Activated naive CD4-positive, alpha-beta T cell treated with anti-CD3 and anti-CD28 coated beads, Interleukin-2, amount 50 U/mL, for 72 hours (primary cell): Measurements from ENCODE around the gene SLC36A4. TPM values are rescaled to one million over a fixed set of nuclear protein-coding genes. Genes with fewer than 3 reads are reported as not detected.
"Not testable (repeated sequence)": the region's sequence is repeated elsewhere in the genome, so short reads cannot be mapped to it uniquely, and the experiment has no call there.

Experiments used
- ATAC-seq, 2 donors: fragments of 150-1000 bp; cut with Tn5 transposase; 2 replicates each; pipeline ENCODE4 v1.10.0; 2021; ENCODE audit warnings: mild to moderate bottlenecking in 2 of 2, moderate library complexity in 2 of 2
- DNase-seq, 2 donors: peaks; one replicate each; pipeline ENCODE4 v3.0.0; 2021 to 2022; ENCODE audit warnings: low spot score in 2 of 2
- H3K27ac Mint-ChIP-seq, 2 donors: one replicate each; pipeline ENCODE4 v1.8.0; 2022; ENCODE audit warnings: mild to moderate bottlenecking in 2 of 2, mixed read lengths in 2 of 2
- H3K36me3 Mint-ChIP-seq, 2 donors: one replicate each; pipeline ENCODE4 v1.8.0; 2022; ENCODE audit warnings: mixed read lengths in 2 of 2
- H3K9me3 Mint-ChIP-seq, 2 donors: one replicate each; pipeline ENCODE4 v1.8.0; 2022; ENCODE audit warnings: mixed read lengths in 2 of 2
- total RNA-seq, 2 donors: library from RNA; stranded (reverse); gene quantifications; one replicate each; pipeline ENCODE4 v1.2.3, GENCODE V29; 2022

SLC36A4 gene
- total RNA-seq, 2 donors from 2014 or later: 14.9 to 20.7 TPM

DNA sequence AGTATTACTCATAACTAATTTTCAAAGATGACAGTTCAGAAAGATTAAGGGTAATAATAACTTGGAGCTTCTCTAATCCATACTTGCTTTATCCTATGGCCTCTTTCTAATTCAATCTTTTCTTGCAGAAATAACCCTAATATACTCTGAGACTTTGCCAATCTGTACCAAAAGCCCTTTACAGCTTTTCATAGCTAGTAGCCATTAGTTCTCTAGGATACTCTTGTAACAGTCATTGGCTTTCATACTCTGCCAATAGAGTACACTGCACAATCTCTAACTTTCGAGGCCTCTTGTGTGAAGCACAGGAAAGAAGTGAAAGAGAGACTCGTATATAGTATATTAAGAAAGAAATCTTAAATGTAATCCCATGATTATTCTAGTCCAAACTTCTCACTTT lies 38.1 kb downstream of the SLC36A4 start:
- DNase-seq (no peak), ATAC-seq (no peak)
- no peak overlapping the region for H3K27ac Mint-ChIP-seq
- peaks cover 19 to 28% of the 10 kb centered on the region in 2 donors for H3K36me3 Mint-ChIP-seq
- peaks cover 0 to 5% of the 10 kb centered on the region in 2 donors for H3K9me3 Mint-ChIP-seq

DNA sequence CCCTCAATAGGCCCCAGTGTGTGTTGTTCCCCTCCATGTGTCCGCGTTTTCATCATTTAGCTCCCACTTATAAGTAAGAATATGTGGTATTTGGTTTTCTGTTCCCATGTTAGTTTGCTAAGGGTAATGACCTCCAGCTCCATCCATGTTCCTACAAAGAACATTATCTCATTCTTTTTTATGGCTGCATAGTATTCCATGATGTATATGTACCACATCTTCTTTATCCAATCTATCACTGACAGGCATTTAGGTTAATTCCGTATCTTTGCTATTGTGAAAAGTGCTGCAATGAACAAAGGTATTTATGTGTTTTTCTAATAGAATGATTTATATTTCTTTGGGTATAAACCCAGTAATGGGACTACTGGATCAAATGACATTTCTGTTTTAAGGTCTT lies 42.1 kb downstream of the SLC36A4 start:
- Mint-ChIP-seq H3K9me3 (peaks cover 0 to 5% of the 10 kb centered on the region in 2 donors), H3K36me3 (peaks cover 7 to 18% of the 10 kb centered on the region in 2 donors), H3K27ac (no peak overlapping the region)
- DNase-seq (no peak), ATAC-seq (no peak)

DNA sequence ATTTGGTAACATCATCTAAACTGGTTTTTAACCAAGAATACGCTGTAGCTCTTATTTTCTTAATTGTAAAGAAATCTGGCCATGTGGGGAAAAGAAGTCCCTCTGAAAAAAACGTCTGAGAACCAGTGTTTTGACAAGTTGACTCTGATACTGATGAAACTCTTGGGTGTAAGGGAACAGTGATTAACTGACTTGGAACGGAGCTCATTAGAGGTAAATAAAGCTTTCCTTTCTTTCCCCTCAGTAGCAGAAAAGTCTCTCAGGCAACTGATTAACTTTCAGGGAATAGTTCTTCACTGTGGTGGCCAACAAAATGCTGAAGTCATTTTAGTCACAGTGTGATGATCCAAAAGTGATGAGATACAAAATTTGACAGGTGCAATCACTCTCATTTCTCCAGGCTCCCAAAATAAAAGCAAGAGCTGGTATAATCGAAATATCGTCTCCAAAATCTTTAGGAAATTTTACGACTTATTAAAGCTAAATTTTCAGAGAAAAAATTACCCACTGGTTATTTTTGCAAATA lies 52.3 kb downstream of the SLC36A4 start:
- Mint-ChIP-seq H3K9me3 (peaks cover 0 to 4% of the 10 kb centered on the region in 2 donors), H3K36me3 (peaks cover 0 to 6% of the 10 kb centered on the region in 2 donors), H3K27ac (no peak overlapping the region)
- ATAC-seq: no peak
- DNase-seq: no peak

DNA sequence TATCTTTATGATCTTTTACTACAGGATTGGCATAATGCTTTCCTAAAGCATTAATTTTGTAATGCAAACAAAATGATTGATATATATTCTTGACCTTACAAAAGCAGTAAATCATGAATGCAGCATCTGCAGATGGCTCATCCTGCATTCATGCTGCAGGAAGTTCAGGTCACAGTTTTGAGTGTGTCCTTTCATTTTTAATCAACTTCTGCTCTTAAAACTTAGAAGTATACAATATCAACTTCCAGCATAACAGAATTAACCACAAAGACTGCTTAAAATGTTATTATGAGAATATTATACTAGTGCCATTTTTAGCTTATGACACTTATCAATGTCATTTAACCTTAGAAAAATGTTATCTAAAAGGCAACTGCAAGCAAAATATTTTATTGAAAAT lies 54.0 kb downstream of the SLC36A4 start:
- ATAC-seq (peak in 1 of 2 donors; percentile 53), DNase-seq (no peak)
- H3K36me3 Mint-ChIP-seq: peaks cover 0 to 6% of the 10 kb centered on the region in 2 donors
- no peak overlapping the region for H3K27ac Mint-ChIP-seq
- H3K9me3 Mint-ChIP-seq: peaks cover 0 to 4% of the 10 kb centered on the region in 2 donors

DNA sequence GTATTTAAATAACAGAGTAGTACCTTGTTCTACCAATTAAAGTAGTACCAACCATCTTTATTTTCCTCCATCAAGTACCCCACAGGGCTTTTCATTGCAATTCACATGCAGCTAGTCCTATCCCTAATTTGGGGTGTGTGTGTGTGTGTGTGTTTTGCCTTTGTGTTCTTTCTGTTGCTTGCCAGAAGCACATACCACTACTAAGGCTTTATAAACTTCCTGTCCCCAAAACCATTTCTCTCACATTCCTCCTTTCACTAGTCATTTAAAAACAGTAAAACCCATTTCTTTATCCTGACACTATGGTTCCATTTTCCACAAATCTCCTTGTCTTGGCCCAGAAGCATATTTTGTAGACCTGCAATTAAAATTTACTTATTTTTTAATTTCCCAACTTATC lies 54.6 kb downstream of the SLC36A4 start:
- peaks cover 0 to 4% of the 10 kb centered on the region in 2 donors for H3K9me3 Mint-ChIP-seq
- peaks cover 0 to 6% of the 10 kb centered on the region in 2 donors for H3K36me3 Mint-ChIP-seq
- no peak for DNase-seq
- ATAC-seq: no peak
- H3K27ac Mint-ChIP-seq: no peak overlapping the region

DNA sequence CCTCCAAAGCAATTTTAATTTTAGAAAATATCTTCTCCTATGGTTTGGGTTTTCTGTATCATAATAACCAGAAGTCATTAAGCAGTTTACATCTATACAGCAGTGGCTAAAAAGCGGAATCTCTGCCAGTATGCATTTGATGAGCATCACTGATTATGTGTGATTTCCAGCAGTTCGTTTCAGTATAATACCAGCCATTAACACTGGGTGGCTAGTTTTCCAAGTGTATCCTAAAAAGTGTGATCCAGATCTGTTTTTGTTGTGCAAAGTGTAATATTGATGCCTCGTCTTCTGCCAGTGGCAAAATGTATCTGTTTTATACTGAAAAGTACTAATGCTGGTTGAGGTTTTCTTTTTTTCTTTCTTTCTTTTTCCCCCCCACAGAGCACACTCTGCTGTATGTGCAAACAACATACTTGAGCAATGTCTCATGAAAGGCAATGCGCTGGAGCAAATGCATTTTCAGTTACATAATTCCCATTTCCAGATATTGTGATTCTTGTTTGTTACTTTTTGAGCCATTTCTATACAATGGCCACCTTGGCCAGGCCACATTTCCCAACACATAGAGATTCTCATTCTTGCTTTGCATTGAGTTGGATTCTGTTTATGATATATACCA lies 64.2 kb downstream of the SLC36A4 start:
- H3K27ac Mint-ChIP-seq: no peak overlapping the region
- no peaks in the 10 kb centered on the region for H3K9me3 Mint-ChIP-seq
- ATAC-seq (no peak), DNase-seq (no peak)
- H3K36me3 Mint-ChIP-seq: peaks cover 0 to 8% of the 10 kb centered on the region in 2 donors

DNA sequence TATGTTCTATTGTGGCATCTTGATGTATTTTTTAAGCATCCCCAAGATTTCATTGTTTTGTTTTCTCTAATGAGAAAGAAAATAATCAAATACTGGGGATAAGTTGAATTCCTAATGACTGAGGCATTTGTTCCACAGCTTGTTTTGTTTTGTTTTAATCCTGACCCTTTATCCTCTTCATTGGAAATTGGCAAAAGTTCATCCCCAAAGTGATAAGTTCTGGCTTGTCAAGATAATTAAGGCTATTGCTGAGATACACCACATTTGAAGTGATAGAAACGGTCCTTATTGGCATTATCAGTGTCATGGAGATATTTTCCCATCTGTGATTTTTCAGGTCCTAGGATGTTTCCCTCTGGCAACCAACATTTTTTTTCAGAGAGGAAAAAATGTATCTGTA lies 65.0 kb downstream of the SLC36A4 start:
- Mint-ChIP-seq H3K36me3 (peaks cover 0 to 8% of the 10 kb centered on the region in 2 donors), H3K27ac (no peak overlapping the region), H3K9me3 (no peaks in the 10 kb centered on the region)
- DNase-seq: no peak
- ATAC-seq: no peak

DNA sequence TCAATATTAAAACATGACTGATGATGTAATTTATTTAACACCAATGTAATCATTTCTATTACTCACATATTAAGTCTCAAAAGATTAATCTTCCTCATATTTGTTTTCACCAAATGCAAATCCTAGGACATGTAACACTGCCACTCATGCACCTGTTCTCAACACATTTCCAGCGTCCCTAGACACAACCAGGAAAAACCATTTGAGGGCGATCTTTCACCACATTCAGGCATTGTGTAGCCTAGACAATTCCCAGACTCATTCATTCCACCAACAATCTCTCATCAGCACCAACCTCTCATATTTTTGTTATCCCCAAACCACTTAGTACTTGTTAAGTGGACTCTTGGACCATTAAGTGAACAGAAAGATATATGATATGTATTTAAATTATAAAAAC lies 66.1 kb downstream of the SLC36A4 start:
- Mint-ChIP-seq H3K9me3 (peaks cover 0 to under 1% of the 10 kb centered on the region in 2 donors), H3K27ac (no peak overlapping the region), H3K36me3 (peaks cover 0 to 10% of the 10 kb centered on the region in 2 donors)
- ATAC-seq (no peak), DNase-seq (no peak)

DNA sequence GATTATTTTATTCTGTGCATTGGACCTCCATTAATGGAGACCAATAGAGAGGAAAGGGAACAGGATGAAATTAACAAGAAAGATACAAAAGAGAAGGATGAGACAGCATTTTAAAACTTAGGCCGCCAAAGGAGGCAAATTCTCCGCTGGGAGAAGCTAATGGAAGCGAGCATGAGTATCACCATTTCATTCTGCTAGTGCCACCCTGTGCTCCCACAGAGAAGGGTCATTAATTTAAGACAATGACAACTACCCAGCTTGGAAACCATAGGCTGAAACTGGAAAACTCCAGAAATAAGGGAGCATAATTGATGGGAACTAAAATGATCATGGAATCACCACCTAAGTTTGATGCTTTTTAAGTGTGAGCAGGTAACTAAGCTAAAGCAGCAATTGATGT lies 69.2 kb downstream of the SLC36A4 start:
- Mint-ChIP-seq H3K9me3 (peaks cover 0 to 11% of the 10 kb centered on the region in 2 donors), H3K27ac (no peak overlapping the region), H3K36me3 (peaks cover 0 to 5% of the 10 kb centered on the region in 2 donors)
- ATAC-seq (no peak), DNase-seq (no peak)

DNA sequence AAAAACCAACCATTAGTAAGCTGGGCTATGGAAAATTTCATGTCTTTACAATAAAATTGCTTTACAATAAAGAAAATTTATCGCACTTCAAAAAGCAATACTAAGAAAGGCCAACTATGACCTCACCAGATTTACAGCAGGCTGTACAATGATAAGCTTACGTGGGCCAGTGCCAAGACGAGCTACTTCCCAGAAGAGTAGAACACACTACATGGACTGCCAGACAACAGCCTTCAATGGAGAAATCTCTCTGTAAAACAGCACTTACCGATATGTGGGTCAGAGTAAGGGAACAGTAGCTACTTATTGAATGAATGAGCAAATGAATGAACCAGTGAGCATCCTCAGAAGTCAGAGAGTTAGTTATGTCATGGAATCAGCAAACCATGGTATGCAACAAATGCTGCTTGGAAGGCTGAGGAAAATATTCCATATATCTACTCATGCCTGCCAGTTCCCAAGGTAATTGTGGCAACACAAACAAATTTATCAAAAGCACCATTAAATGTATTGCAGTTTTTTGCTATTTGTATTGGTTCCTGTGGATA lies 74.4 kb downstream of the SLC36A4 start:
- peaks cover 0 to 11% of the 10 kb centered on the region in 2 donors for H3K9me3 Mint-ChIP-seq
- no peak for DNase-seq
- peaks cover 0 to 5% of the 10 kb centered on the region in 2 donors for H3K36me3 Mint-ChIP-seq
- ATAC-seq: no peak
- H3K27ac Mint-ChIP-seq: no peak overlapping the region

DNA sequence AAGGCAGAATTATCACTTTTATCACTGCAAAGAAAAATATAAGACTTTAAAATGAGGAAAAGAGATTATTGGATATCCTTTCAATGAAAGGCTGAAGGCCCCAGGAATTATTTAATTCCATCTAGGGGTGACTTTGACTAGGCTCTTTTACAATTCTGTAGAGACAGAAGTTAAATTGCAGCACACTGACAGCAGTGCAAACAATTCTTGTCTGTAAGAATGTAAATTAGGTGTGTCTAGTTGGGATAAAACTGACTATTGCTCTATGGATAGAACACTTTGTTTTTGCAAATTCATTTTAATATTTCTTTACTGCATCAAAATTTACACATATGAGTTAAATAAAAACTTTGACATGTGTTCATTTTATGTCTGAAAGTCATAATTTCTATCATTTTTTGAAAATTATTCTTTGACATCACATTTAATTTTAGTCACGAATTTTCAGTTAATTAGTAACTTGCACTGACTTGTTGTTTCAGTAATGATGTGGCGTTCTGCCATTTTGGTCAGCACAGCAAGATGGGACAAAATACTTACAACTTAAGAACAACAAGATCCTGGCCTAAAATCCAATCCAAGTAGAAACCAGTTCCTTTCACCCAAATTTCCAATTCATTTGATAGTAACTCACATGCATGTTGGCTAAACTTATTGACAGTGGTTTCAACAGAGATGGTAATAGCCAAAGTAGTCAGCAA lies 75.1 kb downstream of the SLC36A4 start:
- no peak overlapping the region for H3K27ac Mint-ChIP-seq
- DNase-seq (no peak), ATAC-seq (no peak)
- H3K9me3 Mint-ChIP-seq: peaks cover 0 to 13% of the 10 kb centered on the region in 2 donors
- H3K36me3 Mint-ChIP-seq: peaks cover 0 to 6% of the 10 kb centered on the region in 2 donors

DNA sequence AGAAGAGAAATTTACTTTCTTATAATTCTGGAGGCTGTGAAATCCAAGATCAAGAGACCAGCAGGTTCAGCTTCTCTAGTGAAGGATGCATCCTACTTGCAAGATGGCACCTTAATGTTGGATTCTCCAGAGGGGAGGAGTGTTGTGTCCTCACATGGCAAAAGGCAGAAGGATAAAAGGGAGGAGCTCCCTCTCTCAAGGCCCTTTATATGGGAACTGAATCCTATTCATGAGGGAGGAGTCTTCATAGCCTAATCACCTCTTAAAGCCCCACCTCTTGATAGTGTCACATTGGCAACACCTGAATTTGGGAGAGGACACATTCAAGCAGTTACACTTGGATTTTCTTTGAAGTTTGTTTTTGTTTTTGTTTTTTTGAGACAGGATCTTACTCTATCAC lies 79.5 kb downstream of the SLC36A4 start:
- ATAC-seq (no peak), DNase-seq (no peak)
- Mint-ChIP-seq H3K27ac (no peak overlapping the region), H3K9me3 (peaks cover 0 to 4% of the 10 kb centered on the region in 2 donors), H3K36me3 (peaks cover 0 to 6% of the 10 kb centered on the region in 2 donors)

DNA sequence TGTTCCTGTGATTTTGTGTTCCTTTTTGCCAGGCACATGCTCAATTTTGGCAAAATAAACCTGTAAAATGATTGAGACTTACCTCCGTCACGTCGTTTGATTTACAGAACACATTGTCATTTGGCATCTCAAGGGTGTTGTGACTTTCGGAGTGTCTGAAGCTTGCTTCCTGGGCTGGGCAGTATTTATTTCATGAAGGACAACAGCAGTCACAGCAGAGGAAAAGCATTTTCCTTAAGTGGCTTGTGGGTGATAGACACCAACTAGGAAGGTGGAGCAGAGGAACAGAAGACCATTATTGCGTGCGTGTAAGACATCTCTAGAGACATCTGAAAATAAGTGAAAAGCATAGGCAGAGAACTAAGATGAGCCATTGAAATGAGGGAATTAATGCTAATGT lies 80.2 kb downstream of the SLC36A4 start:
- no peak overlapping the region for H3K27ac Mint-ChIP-seq
- H3K36me3 Mint-ChIP-seq: peaks cover 0 to 6% of the 10 kb centered on the region in 2 donors
- no peak for DNase-seq
- no peak for ATAC-seq
- H3K9me3 Mint-ChIP-seq: peaks cover 0 to 4% of the 10 kb centered on the region in 2 donors

DNA sequence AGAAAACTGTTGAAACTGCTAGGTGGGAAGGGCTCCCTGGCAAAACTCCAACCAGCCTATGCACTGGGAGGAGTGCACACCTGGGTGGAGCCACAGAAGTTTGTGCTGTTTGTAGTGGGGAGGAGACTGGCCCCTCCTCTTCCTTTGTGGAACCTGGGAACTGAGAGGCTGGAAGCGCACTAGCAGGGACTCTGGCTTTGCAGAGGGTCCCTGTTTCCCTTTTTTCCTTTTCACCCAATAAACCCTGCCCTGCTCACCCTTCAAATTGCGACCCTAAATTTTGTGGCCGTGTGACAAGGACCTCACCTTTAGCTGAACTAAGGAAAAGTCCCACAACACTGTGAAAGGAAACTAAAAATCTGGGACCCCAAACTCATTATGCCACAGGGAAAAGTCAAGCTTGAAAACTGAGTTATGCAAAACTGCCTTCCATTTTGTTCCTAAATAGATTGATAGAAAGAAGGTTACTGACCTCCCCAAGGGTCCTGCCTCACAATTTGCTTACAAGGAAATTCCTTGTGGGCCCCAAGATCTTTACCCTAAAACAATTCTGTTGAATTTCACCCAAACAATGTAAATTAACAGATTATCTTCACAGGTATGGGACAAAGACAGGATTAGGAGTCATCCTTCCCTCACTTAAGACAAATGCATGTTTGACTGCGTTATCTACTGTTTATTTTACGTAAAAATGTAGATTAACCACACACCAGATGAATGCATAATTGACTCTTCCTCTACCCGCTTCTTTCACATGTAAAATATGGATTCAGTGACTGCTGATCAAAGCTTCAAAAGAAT lies 81.0 kb downstream of the SLC36A4 start:
- DNase-seq (no peak), ATAC-seq (no peak)
- H3K27ac Mint-ChIP-seq: no peak overlapping the region
- peaks cover 0 to 6% of the 10 kb centered on the region in 2 donors for H3K36me3 Mint-ChIP-seq
- H3K9me3 Mint-ChIP-seq: peaks cover 0 to 4% of the 10 kb centered on the region in 2 donors

DNA sequence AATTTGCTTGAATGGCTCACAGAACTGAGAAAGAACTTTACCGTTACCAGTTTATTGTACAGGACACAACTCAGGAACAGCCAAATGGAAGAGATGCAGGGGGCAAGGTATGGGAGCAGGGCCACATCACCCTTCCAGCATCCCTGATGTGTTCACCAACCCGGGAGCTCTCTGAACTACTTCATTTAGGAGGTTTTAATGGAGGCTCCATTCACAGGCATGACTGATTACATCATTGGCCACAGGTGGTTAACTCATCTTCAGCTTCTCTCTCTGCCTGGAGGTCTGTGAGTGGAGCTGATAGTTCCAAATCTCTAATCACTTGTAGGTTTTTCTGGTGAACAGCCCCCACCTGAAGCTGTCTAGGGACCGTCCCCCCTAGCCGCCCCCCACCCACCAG lies 83.5 kb downstream of the SLC36A4 start:
- DNase-seq (no peak), ATAC-seq (no peak)
- H3K36me3 Mint-ChIP-seq: peaks cover 0 to 18% of the 10 kb centered on the region in 2 donors
- peaks cover 0 to 4% of the 10 kb centered on the region in 2 donors for H3K9me3 Mint-ChIP-seq
- no peak overlapping the region for H3K27ac Mint-ChIP-seq

DNA sequence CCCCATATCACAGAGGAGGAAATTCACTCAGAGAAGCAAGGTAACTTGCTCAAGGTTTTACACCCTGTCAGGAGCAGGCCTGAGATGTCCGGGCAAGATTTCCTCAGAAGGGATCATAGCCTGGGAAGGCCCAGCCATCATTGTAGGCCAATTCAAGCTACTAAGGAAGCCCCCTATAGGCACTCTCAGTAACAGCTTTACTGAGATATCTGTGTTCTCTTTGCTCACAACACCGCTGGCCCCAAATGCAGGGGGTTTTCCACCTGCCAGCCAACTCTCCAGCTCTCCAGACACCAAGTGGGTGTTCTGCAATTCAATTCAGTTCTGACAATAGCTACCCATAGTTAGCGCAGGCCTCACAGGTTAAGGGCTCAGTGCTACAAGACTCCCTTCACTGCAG lies 84.0 kb downstream of the SLC36A4 start:
- ATAC-seq (no peak), DNase-seq (no peak)
- no peak overlapping the region for H3K27ac Mint-ChIP-seq
- peaks cover 0 to 4% of the 10 kb centered on the region in 2 donors for H3K9me3 Mint-ChIP-seq
- H3K36me3 Mint-ChIP-seq: peaks cover 0 to 18% of the 10 kb centered on the region in 2 donors

DNA sequence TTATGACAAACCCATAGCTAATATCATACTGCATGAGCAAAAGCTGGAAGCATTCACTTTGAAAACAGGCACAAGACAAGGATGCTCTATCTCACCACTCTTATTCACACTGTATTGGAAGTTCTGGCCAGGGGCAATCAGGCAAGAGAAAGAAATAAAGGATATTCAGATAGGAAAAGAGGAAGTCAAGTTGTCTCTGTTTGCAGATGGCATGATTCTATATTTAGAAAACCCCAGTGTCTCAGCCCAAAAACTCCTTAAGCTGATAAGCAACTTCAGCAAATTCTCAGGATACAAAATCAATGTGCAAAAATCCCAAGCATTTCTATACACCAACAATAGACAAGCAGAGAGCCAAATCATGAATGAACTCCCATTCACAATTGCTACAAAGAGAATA lies 86.6 kb downstream of the SLC36A4 start:
- not testable (repeated sequence) for ATAC-seq, H3K9me3 Mint-ChIP-seq, DNase-seq, H3K27ac Mint-ChIP-seq
- H3K36me3 Mint-ChIP-seq: peaks cover 0 to 11% of the 10 kb centered on the region in 2 donors
